GM19193 (cell line): ENCODE data around the gene GAB3.
A peak's percentile ranks its signal among the peaks of the same experiment; 100 is the strongest.

Experiments used
- POLR2A ChIP-seq: IDR thresholded peaks from 4 replicates; pipeline ENCODE4 v1.6.1; 2011; ENCODE audit not compliant: insufficient read depth, insufficient read length; ENCODE audit errors: extremely low read depth

GAB3 gene

DNA sequence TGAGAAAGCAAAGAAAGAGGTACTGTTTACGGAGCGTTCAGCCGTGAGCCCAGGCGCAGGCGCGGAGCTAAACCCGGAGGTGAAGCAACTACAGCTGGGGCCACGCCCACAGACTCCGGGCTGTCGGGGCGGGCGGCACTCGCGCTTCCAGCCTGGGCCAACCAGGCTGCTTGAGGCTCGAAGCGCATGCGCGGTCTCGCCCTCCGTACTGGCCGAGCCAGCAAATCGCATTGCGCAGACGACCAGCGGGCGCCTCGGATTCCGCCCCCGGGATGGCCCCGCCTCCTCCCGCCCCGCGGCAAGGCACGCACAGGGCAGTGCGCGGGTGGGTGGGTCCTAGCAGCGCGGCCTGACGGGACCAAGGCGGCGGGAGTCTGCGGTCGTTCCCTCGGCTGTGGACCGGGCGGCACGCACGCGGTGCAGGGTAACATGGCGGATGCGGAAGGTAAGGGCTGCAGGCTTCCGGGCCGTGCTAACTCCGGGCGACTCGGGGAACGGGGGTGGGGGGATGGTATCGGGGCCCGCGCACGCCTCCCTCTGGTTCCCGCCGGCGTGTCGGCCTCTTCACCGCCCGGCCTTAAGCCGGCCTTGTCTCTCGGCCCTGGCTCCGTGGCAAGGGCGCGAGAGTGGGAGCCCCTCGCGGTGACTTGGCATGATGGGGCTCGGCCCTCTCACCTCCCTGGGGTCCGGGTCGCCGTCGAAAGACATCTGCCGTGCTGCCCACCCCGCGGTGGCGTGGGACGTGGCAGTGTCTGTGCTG lies 11.8 kb upstream of the GAB3 start, which contains the start of gene DKC1:
Gene DKC1, plus strand, starts transcription at position 328 of the 760 bp plus-strand sequence. Its CDS starts 102 bp downstream, at position 430.
- peak; percentile 57 for TF ChIP-seq POLR2A

DNA sequence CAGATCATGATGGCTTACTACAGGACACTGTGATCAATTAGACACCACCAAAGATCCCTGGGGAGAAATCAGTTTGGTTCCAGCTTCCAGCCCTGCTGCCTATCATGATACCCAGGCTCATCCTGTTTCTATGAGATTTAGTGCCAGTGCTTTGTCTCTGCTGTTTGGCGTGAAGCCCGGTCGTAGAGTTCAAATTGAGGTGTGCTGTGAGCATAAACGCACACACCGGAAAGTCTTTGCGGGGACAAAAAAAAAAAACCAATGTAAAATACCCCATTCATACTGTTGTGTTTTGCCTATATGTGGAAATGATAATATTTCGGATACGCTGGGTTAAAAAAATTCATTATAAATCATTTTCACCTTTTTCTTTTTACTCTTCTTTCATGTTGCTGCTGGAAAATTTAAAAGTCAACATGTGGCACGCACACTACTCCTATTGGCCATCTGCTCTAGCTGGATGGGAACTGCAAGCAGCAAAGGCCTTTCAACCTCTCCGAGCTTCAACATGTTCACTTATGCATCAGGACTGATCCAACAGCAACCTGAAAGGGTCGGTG lies 11.2 kb upstream of the GAB3 start:
- TF ChIP-seq POLR2A, result no peak

GRCh38 chrX:154758696-154759095 lies 7.8 kb upstream of the GAB3 start:
- TF ChIP-seq POLR2A, result no peak

DNA sequence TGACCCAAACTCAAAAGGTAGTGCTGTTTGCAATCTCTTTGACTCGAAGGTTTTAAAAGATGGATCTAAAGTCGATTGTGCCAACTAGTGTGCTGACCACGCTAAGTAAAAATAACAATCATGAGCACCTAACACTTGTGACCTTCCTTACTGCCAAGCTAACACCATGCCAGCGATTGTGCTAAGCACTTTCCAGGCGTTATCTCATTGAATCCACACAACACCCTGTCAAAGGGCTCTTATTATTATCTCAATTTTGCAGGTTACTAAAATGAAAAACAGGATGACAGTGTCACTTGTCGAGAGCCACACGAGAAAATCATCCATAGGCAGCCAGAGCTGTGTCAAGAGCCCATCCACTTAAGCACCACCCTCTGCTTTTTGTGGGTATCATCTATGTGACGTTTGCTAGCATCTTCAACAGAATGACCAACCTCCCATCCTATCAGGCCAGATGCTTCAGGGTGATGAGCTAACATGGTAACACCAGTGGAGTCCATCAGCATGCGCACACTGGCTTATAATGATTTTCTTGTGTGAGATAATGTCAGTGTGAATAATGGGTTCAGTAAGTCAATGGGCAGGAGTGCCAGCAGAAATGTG lies 893 bp upstream of the GAB3 start:
- no peak for TF ChIP-seq POLR2A

DNA sequence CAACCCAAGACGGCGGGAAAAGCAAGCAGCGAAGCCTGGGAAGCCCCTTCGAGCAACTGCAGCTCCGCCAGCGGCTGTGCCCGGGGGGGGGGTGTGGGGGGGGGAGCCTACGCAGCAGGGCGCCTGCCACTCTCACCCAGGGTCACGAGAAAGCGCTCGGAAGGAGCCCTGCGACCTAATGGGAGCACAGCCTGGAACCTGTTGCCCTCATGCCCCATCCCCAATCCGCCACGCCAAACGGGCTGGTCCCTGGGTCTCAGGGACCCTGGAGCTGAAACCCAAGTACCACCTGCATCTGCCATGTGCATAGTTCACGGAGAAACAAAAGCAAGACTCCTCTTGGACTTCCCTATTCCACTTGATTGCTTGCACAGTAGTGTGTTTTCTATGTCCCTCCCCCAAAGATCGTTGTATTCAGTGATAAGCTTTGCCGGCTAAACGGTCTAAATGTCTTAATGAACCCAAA lies 359 bp upstream of the GAB3 start:
- no peak for TF ChIP-seq POLR2A

GRCh38 chrX:154749856-154750255 lies 1.0 kb downstream of the GAB3 start:
- TF ChIP-seq POLR2A, result no peak

DNA sequence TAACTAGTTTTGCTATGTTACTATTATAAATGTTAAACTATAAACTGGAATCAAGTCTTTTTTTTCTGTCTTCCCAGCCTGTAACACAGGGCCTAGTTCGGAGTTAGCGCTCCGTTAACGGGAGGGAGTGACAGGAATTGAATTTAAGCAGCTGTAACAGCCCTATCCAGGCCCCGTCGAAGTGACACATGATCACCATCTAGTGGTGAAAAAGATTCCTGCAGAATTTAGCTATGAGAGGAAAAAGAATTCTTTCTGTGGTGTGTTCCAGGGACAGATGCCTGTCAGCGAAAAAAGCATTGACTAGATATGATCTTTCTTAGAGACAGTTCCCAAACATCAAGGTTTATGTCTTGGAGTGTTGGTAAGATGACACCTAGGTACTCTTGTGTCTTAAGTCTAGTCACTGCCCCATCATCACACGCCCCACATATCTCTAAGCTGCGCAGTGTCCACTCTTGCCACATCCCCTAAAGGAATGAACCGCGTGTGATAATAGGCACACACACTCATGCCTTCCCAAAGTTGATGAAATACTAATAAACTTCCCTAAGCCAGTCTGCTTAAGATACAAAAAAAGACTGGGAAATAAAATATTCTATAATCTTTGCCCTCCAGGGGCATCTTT lies 2.1 kb downstream of the GAB3 start:
- TF ChIP-seq POLR2A, result no peak

- TF ChIP-seq POLR2A, result no peak
Measured at GRCh38 chrX:154742613-154743012, 8.3 kb downstream of the GAB3 start.

GRCh38 chrX:154739952-154740465 lies 10.9 kb downstream of the GAB3 start:
- TF ChIP-seq POLR2A, result no peak

GRCh38 chrX:154738011-154738738 lies 12.7 kb downstream of the GAB3 start:
- TF ChIP-seq POLR2A, result no peak

DNA sequence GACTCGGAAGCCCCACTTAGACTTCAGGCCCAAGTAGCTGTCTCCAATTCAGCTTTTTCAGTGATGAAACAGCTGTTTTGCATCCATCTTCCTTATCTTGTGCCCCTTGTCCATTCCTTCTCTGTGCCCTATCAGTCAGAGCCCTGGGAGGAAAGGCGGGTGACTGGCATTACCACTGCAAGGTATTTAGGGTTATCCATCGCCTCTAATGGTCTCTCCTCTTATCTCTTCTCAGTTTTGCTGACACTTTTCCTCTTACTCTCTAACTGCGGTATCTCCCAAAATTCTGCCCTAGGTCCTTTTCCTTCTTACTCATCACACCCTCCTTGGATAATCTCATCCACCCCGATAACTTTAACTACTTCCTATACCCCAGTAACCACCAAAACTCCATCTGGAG lies 13.7 kb downstream of the GAB3 start:
- no peak for TF ChIP-seq POLR2A

DNA sequence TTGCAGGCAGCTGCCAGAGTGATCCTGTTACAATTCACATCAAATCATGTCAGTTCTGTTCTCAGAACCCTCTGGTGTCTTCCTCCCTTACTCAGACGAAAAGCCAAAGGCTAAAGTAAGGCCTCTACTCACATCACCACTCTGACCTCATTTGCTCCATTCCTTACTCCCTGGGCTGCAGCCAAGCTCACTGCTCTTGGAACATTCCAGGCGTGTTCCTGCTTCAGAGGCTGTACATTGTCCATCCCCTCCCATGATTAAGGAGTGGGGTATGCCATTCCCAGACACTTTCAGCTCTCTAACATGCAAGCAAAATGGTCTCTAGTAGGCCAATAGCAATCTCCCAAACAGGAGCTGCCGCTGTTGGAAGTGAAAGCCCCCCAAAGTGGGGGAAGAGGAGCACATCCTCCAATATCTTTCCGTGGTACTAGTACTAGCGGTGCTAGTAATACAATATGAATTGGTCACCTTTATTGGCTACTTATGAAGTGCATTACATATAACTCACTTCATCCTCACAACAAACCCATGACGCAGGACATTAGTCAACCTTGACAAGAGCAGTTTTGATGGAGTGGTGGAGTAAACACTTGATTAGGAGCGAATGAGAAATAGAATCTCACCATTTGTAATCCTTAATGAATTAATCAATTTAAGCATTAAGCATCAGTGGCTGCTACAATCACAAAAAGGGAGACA lies 15.0 kb downstream of the GAB3 start:
- no peak for TF ChIP-seq POLR2A

GRCh38 chrX:154734061-154734781 lies 16.7 kb downstream of the GAB3 start:
- peak; percentile 18 for TF ChIP-seq POLR2A
